ENCODE data around the gene RHOXF1. TPM values are rescaled to one million over a fixed set of nuclear protein-coding genes. Genes with fewer than 3 reads are reported as not detected.
"Not testable (repeated sequence)": the region's sequence is repeated elsewhere in the genome, so short reads cannot be mapped to it uniquely, and the experiment has no call there.

Gene RHOXF1
- total and polyA plus RNA-seq, 10 of the 15 experiments (the other 5 are each of a cell fraction or from before 2014, with no cell fraction given), result 0.10 to 2.5 TPM; not detected in 8

- H3K9ac ChIP-seq (ENCODE audit: control insufficient read depth, insufficient read depth, low read length); H3K27ac ChIP-seq (ENCODE audit: control insufficient read depth, insufficient read depth); POLR2A ChIA-PET; SMC1A ChIA-PET (ENCODE audit: uncharacterized antibody, unreplicated experiment); H3K4me2 ChIP-seq (ENCODE audit: control insufficient read depth, insufficient read depth); H3K4me1 ChIP-seq (ENCODE audit: control insufficient read depth, insufficient read depth, low read length); H3K4me3 ChIP-seq; H3K9me3 ChIP-seq (replicated peaks; ENCODE audit: control insufficient read depth, insufficient read depth, low read length); DNase-seq (ENCODE audit: low read depth, low spot score); ATAC-seq; H3K36me3 ChIP-seq (ENCODE audit: control insufficient read depth in 2 of 2, insufficient read depth in 2 of 2, low read length in 1 of 2); BruUV-seq (replicated peaks); H2AFZ ChIP-seq (ENCODE audit: control insufficient read depth, low read depth, low read length); RAD21 ChIA-PET (ENCODE audit: unreplicated experiment); FAIRE-seq; H3K27me3 ChIP-seq (replicated peaks in 1 of 2; ENCODE audit: control insufficient read depth in 2 of 2, insufficient read depth in 2 of 2, low read length in 1 of 2); CTCF ChIA-PET; intact Hi-C loops (cut with micrococcal nuclease; ENCODE audit: unreplicated experiment); H4K20me1 ChIP-seq (ENCODE audit: control insufficient read depth, insufficient read depth); H3K79me2 ChIP-seq (ENCODE audit: control insufficient read depth, insufficient read depth, low read length): not testable (repeated sequence)
- in situ Hi-C loops (cut with MboI), result loop anchor here (25.0 kb wide), 1 partner anchor 108 kb away; no protein-coding TSS in a partner anchor
- 58% methylated on average over 2 of the region's 2 CpGs for WGBS (ENCODE audit: insufficient coverage, insufficient replicate concordance, low lambda C conversion rate, missing lambda C conversion rate)
These were observed 11.0 kb downstream of the RHOXF1 start for GRCh38 chrX:120104707-120105106.

GRCh38 chrX:120101057-120101456, 14.7 kb downstream of the RHOXF1 start:
- DNase-seq (ENCODE audit: low read depth, low spot score); H3K36me3 ChIP-seq (ENCODE audit: control insufficient read depth in 2 of 2, insufficient read depth in 2 of 2, low read length in 1 of 2); H3K9ac ChIP-seq (ENCODE audit: control insufficient read depth, insufficient read depth, low read length); RAD21 ChIA-PET (ENCODE audit: unreplicated experiment); H3K79me2 ChIP-seq (ENCODE audit: control insufficient read depth, insufficient read depth, low read length); FAIRE-seq; H4K20me1 ChIP-seq (ENCODE audit: control insufficient read depth, insufficient read depth); H3K4me2 ChIP-seq (ENCODE audit: control insufficient read depth, insufficient read depth); H3K27me3 ChIP-seq (replicated peaks in 1 of 2; ENCODE audit: control insufficient read depth in 2 of 2, insufficient read depth in 2 of 2, low read length in 1 of 2); CTCF ChIA-PET; H2AFZ ChIP-seq (ENCODE audit: control insufficient read depth, low read depth, low read length); H3K27ac ChIP-seq (ENCODE audit: control insufficient read depth, insufficient read depth); ATAC-seq; H3K9me3 ChIP-seq (replicated peaks; ENCODE audit: control insufficient read depth, insufficient read depth, low read length); intact Hi-C loops (cut with micrococcal nuclease; ENCODE audit: unreplicated experiment); POLR2A ChIA-PET; H3K4me3 ChIP-seq; H3K4me1 ChIP-seq (ENCODE audit: control insufficient read depth, insufficient read depth, low read length); BruUV-seq (replicated peaks): not testable (repeated sequence)
- WGBS (ENCODE audit: insufficient coverage, insufficient replicate concordance, low lambda C conversion rate, missing lambda C conversion rate), result 50% methylated on average over 2 of the region's 2 CpGs
- in situ Hi-C loops (cut with MboI), result loop anchor here (25.0 kb wide), 1 partner anchor 111 kb away; no protein-coding TSS in a partner anchor
- SMC1A ChIA-PET (ENCODE audit: uncharacterized antibody, unreplicated experiment), result interaction anchor here (1.0 kb wide), 1 partner anchor 21 kb away, joined by 3 read pairs; no protein-coding TSS in a partner anchor
